OCI-LY7 (cell line): ENCODE results near the gene SLC9A6. TPM values are rescaled to one million over a fixed set of nuclear protein-coding genes. Genes with fewer than 3 reads are reported as not detected.

Experiments
- BruUV-seq: library from RNA; stranded (reverse); fragments of 400-500 nt; replicated peaks from 2 replicates; lab custom pipeline; 2021; lab: Mats Ljungman, UMichigan
- CTCF ChIA-PET: fragments of 300-600 bp; sonication (Branson Sonifier 250); formaldehyde crosslinking; loops from one replicate; lab custom pipeline; 2022; ENCODE audit warnings: antibody characterized with exemption; ENCODE audit not compliant: unreplicated experiment; lab: Charles Lee
- POLR2A ChIA-PET: fragments of 300-600 bp; sonication (Branson Sonifier 250); formaldehyde crosslinking; loops from one replicate; lab custom pipeline; 2022; ENCODE audit warnings: antibody characterized with exemption; lab: Charles Lee
- DNase-seq: peaks from one replicate; pipeline ENCODE4 v3.0.0-alpha.2; 2015; ENCODE audit warnings: low spot score
- H2AFZ ChIP-seq: fragments of 200-600 bp; sonication (generic), shearing (Covaris generic); 2 replicates; pipeline ENCODE4 v1.6.1; 2014; ENCODE audit warnings: mild to moderate bottlenecking, antibody characterized with exemption, low read length, moderate library complexity
- H3K27ac ChIP-seq: fragments of 200-600 bp; sonication (generic); 2 replicates; pipeline ENCODE4 v1.5.1; 2014; ENCODE audit warnings: mixed run types, low read depth, mild to moderate bottlenecking, moderate library complexity, low read length, inconsistent platforms; ENCODE audit not compliant: poor library complexity, severe bottlenecking
- H3K36me3 ChIP-seq: fragments of 200-600 bp; sonication (generic); 2 replicates; pipeline ENCODE4 v1.6.1; 2014; ENCODE audit warnings: mild to moderate bottlenecking, antibody characterized with exemption, low read length, moderate library complexity, mixed read lengths; ENCODE audit not compliant: insufficient read depth
- H3K4me1 ChIP-seq: fragments of 200-600 bp; sonication (generic); 2 replicates; pipeline ENCODE4 v1.5.1; 2014; ENCODE audit warnings: mild to moderate bottlenecking, low read length; ENCODE audit not compliant: insufficient read depth, poor library complexity, severe bottlenecking
- H3K4me2 ChIP-seq: fragments of 200-600 bp; sonication (generic); 2 replicates; pipeline ENCODE4 v1.6.1; 2014; ENCODE audit warnings: mild to moderate bottlenecking, low read length
- H3K4me3 ChIP-seq: fragments of 200-600 bp; sonication (generic); 2 replicates; pipeline ENCODE4 v1.5.1; 2014; ENCODE audit warnings: mild to moderate bottlenecking, low read depth, low read length; ENCODE audit not compliant: poor library complexity, severe bottlenecking
- H3K79me2 ChIP-seq: fragments of 200-600 bp; sonication (generic); 2 replicates; pipeline ENCODE4 v1.6.1; 2016; ENCODE audit warnings: low read depth, mild to moderate bottlenecking, low read length, moderate library complexity, mixed read lengths; ENCODE audit not compliant: insufficient read depth
- H3K9me2 ChIP-seq: fragments of 200-600 bp; sonication (generic); 2 replicates; pipeline ENCODE4 v1.6.1; 2016; ENCODE audit warnings: mild to moderate bottlenecking, low read length, mixed read lengths; ENCODE audit not compliant: insufficient read depth
- H3K9me3 ChIP-seq: fragments of 200-600 bp; sonication (generic); 2 replicates; pipeline ENCODE4 v1.6.1; 2014; ENCODE audit warnings: mild to moderate bottlenecking, mixed run types, low read length, mixed read lengths
- H4K20me1 ChIP-seq: fragments of 200-600 bp; sonication (generic); 2 replicates; pipeline ENCODE4 v1.6.1; 2014; ENCODE audit warnings: mild to moderate bottlenecking, antibody characterized with exemption, low read length, moderate library complexity, mixed read lengths; ENCODE audit not compliant: insufficient read depth
- EZH2phosphoT487 ChIP-seq: fragments of 200-600 bp; sonication (generic); IDR thresholded peaks from 2 replicates; pipeline ENCODE4 v1.6.1; 2018; ENCODE audit warnings: low read depth, borderline replicate concordance, mild to moderate bottlenecking, mixed run types, antibody characterized with exemption, low read length, moderate library complexity, mixed read lengths
- intact Hi-C: fragments of 100-400 bp; cut with micrococcal nuclease; formaldehyde crosslinking; loops from one replicate; pipeline ENCODE4 v1.10.0; 2022; ENCODE audit not compliant: unreplicated experiment
- total RNA-seq, 2 experiments: library from RNA; depleted of rRNA in 1 of 2; stranded (reverse); fragments of >200 nt in 1 of 2; shearing (Covaris generic) in 1 of 2; gene quantifications; 2 replicates each; pipeline ENCODE4 v1.2.3, GENCODE V29; 2014 to 2022
- TF ChIP-seq, protein P1 (sequence below): fragments of 200-600 bp; sonication (generic); conservative IDR thresholded peaks from 2 replicates; pipeline ENCODE4 v1.5.1; 2014; ENCODE audit warnings: mild to moderate bottlenecking, antibody characterized with exemption, low read length, moderate library complexity, mixed read lengths

The SLC9A6 gene
- total RNA-seq, 2 experiments from 2014 or later: 7.7 to 12.6 TPM

GRCh38 chrX:136067097-136067496 is 81.9 kb downstream of the SLC9A6 start:
- no peak overlapping the region for H2AFZ ChIP-seq
- intact Hi-C loops: no loop called here
- no peaks in the 10 kb centered on the region for H3K79me2 ChIP-seq
- BruUV-seq: no TSS peak
- H3K4me3 ChIP-seq: no peak overlapping the region
- H4K20me1 ChIP-seq: no peaks in the 10 kb centered on the region
- H3K4me1 ChIP-seq: no peaks in the 10 kb centered on the region
- ChIA-PET POLR2A (no interaction called here), CTCF (no interaction called here)
- H3K36me3 ChIP-seq: no peaks in the 10 kb centered on the region
- H3K9me2 ChIP-seq: no peaks in the 10 kb centered on the region
- no peak overlapping the region for H3K4me2 ChIP-seq
- H3K9me3 ChIP-seq: no peaks in the 10 kb centered on the region
- no peak overlapping the region for H3K27ac ChIP-seq
- no peak for DNase-seq
- TF ChIP-seq, protein P1, sequence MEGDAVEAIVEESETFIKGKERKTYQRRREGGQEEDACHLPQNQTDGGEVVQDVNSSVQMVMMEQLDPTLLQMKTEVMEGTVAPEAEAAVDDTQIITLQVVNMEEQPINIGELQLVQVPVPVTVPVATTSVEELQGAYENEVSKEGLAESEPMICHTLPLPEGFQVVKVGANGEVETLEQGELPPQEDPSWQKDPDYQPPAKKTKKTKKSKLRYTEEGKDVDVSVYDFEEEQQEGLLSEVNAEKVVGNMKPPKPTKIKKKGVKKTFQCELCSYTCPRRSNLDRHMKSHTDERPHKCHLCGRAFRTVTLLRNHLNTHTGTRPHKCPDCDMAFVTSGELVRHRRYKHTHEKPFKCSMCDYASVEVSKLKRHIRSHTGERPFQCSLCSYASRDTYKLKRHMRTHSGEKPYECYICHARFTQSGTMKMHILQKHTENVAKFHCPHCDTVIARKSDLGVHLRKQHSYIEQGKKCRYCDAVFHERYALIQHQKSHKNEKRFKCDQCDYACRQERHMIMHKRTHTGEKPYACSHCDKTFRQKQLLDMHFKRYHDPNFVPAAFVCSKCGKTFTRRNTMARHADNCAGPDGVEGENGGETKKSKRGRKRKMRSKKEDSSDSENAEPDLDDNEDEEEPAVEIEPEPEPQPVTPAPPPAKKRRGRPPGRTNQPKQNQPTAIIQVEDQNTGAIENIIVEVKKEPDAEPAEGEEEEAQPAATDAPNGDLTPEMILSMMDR: no peak
- no peak for TF ChIP-seq EZH2phosphoT487

GRCh38 chrX:136067966-136068365 is 82.7 kb downstream of the SLC9A6 start:
- DNase-seq: no peak
- no peak overlapping the region for H3K4me2 ChIP-seq
- H3K9me2 ChIP-seq: no peaks in the 10 kb centered on the region
- BruUV-seq: no TSS peak
- intact Hi-C loops: no loop called here
- H4K20me1 ChIP-seq: no peaks in the 10 kb centered on the region
- ChIA-PET POLR2A (interaction anchor here (0.6 to 0.7 kb wide), 3 partner anchors 12 to 135 kb away, joined by 3 to 5 read pairs (median 5); no protein-coding TSS in a partner anchor), CTCF (no interaction called here)
- no peaks in the 10 kb centered on the region for H3K36me3 ChIP-seq
- no peak overlapping the region for H3K27ac ChIP-seq
- H3K4me1 ChIP-seq: no peaks in the 10 kb centered on the region
- H3K9me3 ChIP-seq: no peaks in the 10 kb centered on the region
- TF ChIP-seq, protein P1: no peak
- TF ChIP-seq EZH2phosphoT487: no peak
- no peaks in the 10 kb centered on the region for H3K79me2 ChIP-seq
- H2AFZ ChIP-seq: no peak overlapping the region
- no peak overlapping the region for H3K4me3 ChIP-seq

DNA sequence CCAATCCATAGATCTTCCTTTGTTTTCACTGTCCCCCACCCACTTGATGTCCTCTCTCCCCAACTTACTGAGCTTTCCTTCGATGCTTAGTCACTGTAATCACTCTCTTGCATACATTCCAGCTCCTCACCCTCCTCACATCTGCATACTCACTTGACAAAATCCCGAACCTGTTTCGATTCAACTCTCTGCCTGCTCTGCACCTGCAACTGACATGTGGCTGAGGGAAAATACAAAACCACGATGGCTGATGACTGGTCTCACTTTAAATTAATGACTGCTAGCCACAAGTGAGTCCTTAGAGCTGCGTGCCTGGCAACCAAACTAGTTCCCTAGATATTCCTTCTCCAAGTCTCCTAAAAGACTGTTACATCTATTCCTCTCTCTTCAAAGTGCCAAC is 91.7 kb downstream of the SLC9A6 start:
- POLR2A ChIA-PET: no interaction called here
- H3K4me2 ChIP-seq: no peak overlapping the region
- no peaks in the 10 kb centered on the region for H4K20me1 ChIP-seq
- H3K4me1 ChIP-seq: no peaks in the 10 kb centered on the region
- TF ChIP-seq EZH2phosphoT487: no peak
- TF ChIP-seq, protein P1: no peak
- no peaks in the 10 kb centered on the region for H3K79me2 ChIP-seq
- CTCF ChIA-PET: no interaction called here
- no TSS peak for BruUV-seq
- H2AFZ ChIP-seq: no peak overlapping the region
- no peaks in the 10 kb centered on the region for H3K9me2 ChIP-seq
- H3K36me3 ChIP-seq: no peaks in the 10 kb centered on the region
- no peak for DNase-seq
- intact Hi-C loops: no loop called here
- H3K27ac ChIP-seq: no peak overlapping the region
- H3K4me3 ChIP-seq: no peak overlapping the region
- H3K9me3 ChIP-seq: no peaks in the 10 kb centered on the region
